Measurements from ENCODE around the gene SPECC1. TPM values are rescaled to one million over a fixed set of nuclear protein-coding genes. Genes with fewer than 3 reads are reported as not detected.

Gene SPECC1
- total and polyA plus RNA-seq, 2 donors (not counting 3 experiments of a cell fraction or from before 2014, with no cell fraction given) = 5.3 to 20.4 TPM

DNA sequence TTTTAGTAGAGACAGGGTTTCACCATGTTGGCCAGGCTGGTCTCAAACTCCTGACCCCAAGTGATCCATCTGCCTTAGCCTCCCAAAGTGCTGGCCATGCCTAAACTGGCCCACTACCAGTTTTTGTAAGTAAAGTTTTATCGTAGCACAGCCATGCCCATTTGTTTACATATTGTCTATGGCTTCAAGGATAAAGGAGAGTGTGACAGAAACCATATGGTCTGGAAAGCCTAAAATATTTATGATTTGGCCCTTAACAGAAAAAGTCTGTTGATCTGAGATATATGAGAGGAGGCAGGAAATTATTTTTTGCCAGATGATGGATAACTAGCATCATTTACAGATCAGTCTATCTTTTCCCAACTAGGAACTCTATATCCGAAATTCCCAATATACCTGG is 36.0 kb upstream of the SPECC1 start:
- H3K4me2 ChIP-seq (ENCODE audit: insufficient read depth, low read length) = no peak overlapping the region
- no peaks in the 10 kb centered on the region for H4K20me1 ChIP-seq (replicated peaks; ENCODE audit: control insufficient read depth, extremely low read depth, insufficient read depth, low read length)
- H3K4me3 ChIP-seq (replicated peaks in 1 of 3; ENCODE audit: insufficient read depth in 1 of 3, low read depth in 1 of 3, low read length in 3 of 3) = no peak overlapping the region
- ChIA-PET POLR2A (no interaction called here), CTCF (no interaction called here)
- TF ChIP-seq, protein P1, sequence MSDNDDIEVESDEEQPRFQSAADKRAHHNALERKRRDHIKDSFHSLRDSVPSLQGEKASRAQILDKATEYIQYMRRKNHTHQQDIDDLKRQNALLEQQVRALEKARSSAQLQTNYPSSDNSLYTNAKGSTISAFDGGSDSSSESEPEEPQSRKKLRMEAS (IDR thresholded peaks at IDR 0.05; ENCODE audit: insufficient read depth, insufficient read length) = no peak
- TF ChIP-seq, protein P2, sequence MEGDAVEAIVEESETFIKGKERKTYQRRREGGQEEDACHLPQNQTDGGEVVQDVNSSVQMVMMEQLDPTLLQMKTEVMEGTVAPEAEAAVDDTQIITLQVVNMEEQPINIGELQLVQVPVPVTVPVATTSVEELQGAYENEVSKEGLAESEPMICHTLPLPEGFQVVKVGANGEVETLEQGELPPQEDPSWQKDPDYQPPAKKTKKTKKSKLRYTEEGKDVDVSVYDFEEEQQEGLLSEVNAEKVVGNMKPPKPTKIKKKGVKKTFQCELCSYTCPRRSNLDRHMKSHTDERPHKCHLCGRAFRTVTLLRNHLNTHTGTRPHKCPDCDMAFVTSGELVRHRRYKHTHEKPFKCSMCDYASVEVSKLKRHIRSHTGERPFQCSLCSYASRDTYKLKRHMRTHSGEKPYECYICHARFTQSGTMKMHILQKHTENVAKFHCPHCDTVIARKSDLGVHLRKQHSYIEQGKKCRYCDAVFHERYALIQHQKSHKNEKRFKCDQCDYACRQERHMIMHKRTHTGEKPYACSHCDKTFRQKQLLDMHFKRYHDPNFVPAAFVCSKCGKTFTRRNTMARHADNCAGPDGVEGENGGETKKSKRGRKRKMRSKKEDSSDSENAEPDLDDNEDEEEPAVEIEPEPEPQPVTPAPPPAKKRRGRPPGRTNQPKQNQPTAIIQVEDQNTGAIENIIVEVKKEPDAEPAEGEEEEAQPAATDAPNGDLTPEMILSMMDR (IDR thresholded peaks at IDR 0.05; ENCODE audit: extremely low read depth in 1 of 2, insufficient read depth in 1 of 2, low read depth in 1 of 2, low read length in 2 of 2) = no peak
- TF ChIP-seq MYC (IDR thresholded peaks at IDR 0.05; ENCODE audit: low read depth, low read length) (no peak), POLR2A (IDR thresholded peaks at IDR 0.05; ENCODE audit: low read depth, low read length) (no peak), EZH2 (IDR thresholded peaks at IDR 0.05; ENCODE audit: borderline replicate concordance, low read depth, low read length, severe bottlenecking) (no peak), FOS (IDR thresholded peaks at IDR 0.05; ENCODE audit: borderline replicate concordance, insufficient read depth, low read length) (no peak), GATA2 (IDR thresholded peaks at IDR 0.05; ENCODE audit: insufficient read depth, insufficient read length, low read depth, low read length) (no peak), POLR2AphosphoS5 (IDR thresholded peaks at IDR 0.05; ENCODE audit: insufficient read depth, low read depth, low read length) (no peak), JUN (IDR thresholded peaks at IDR 0.05; ENCODE audit: borderline replicate concordance, insufficient read depth, insufficient read length, low read depth) (no peak)
- BruUV-seq (replicated peaks) = no TSS peak
- no peak overlapping the region for H3K9ac ChIP-seq (replicated peaks; ENCODE audit: extremely low read depth, insufficient read depth, low read length)
- H3K4me1 ChIP-seq (ENCODE audit: control insufficient read depth, extremely low read depth, insufficient read depth, low read length) = peaks cover 18% of the 10 kb centered on the region
- DNase-seq (ENCODE audit: low read depth, low spot score) (no peak), FAIRE-seq (no peak)
- no peaks in the 10 kb centered on the region for H3K9me1 ChIP-seq (replicated peaks; ENCODE audit: control insufficient read depth, extremely low read depth, insufficient read depth, low read length)
- H3K36me3 ChIP-seq (ENCODE audit: control insufficient read depth in 2 of 2, extremely low read depth in 1 of 2, insufficient read depth in 2 of 2, low read length in 2 of 2) = peaks cover 0 to 4% of the 10 kb centered on the region in 2 experiments
- no peaks in the 10 kb centered on the region for H3K9me3 ChIP-seq (replicated peaks; ENCODE audit: control insufficient read depth, insufficient read depth, low read length)
- H3K27me3 ChIP-seq (ENCODE audit: control insufficient read depth in 2 of 2, insufficient read depth in 2 of 2, low read length in 2 of 2) = no peaks in the 10 kb centered on the region
- intact Hi-C loops (cut with micrococcal nuclease) = loop anchor here (10.0 kb wide), 1 partner anchor 108 kb away; the partner anchor contains the start of gene ULK2
- dilution Hi-C loops (cut with MboI; ENCODE audit: extremely low pct_ligation_motif_present, low sequenced_read_pairs) = no loop called here
- H3K79me2 ChIP-seq (ENCODE audit: control insufficient read depth, insufficient read depth, low read length) = peaks cover 89% of the 10 kb centered on the region
- H2AFZ ChIP-seq (ENCODE audit: low read depth, low read length) = no peak overlapping the region
- no peak overlapping the region for H3K27ac ChIP-seq (ENCODE audit: insufficient read depth, low read depth, low read length)
